Parathyroid adenoma (tissue), 2 donors: ENCODE data around the gene CNKSR3.

Source experiments
- H2AFZ ChIP-seq: fragments of 300-600 bp; sonication (generic); one replicate; pipeline ENCODE4 v1.7.0; 2017; ENCODE audit warnings: antibody characterized with exemption, mild to moderate bottlenecking
- H3K27ac ChIP-seq: fragments of 300-600 bp; sonication (generic); one replicate; pipeline ENCODE4 v1.7.0; 2017
- H3K27me3 ChIP-seq: fragments of 300-600 bp; sonication (generic); one replicate; pipeline ENCODE4 v1.7.0; 2017; ENCODE audit warnings: low read length; ENCODE audit not compliant: control insufficient read depth, insufficient read depth
- H3K36me3 ChIP-seq: fragments of 300-600 bp; sonication (generic); one replicate; pipeline ENCODE4 v1.7.0; 2017; ENCODE audit warnings: low read length; ENCODE audit not compliant: control insufficient read depth, insufficient read depth
- H3K4me1 ChIP-seq: fragments of 300-600 bp; sonication (generic); one replicate; pipeline ENCODE4 v1.7.0; 2017; ENCODE audit warnings: control low read depth
- H3K4me2 ChIP-seq: fragments of 300-600 bp; sonication (generic); one replicate; pipeline ENCODE4 v1.7.0; 2017; ENCODE audit warnings: low read length
- H3K4me3 ChIP-seq: fragments of 300-600 bp; sonication (generic); one replicate; pipeline ENCODE4 v1.7.0; 2017; ENCODE audit warnings: low read depth, low read length
- H3K79me2 ChIP-seq: fragments of 300-600 bp; sonication (generic); one replicate; pipeline ENCODE4 v1.7.0; 2017; ENCODE audit warnings: control low read depth
- H3K9ac ChIP-seq: fragments of 300-600 bp; sonication (generic); one replicate; pipeline ENCODE4 v1.7.0; 2017; ENCODE audit warnings: mild to moderate bottlenecking
- H3K9me3 ChIP-seq: fragments of 300-600 bp; sonication (generic); one replicate; pipeline ENCODE4 v1.7.0; 2017; ENCODE audit warnings: low read length; ENCODE audit not compliant: control insufficient read depth
- TF ChIP-seq, protein P1 (sequence below): fragments of 300-600 bp; sonication (generic); IDR thresholded peaks from one replicate; pipeline ENCODE4 v1.7.0; 2017; ENCODE audit warnings: antibody characterized with exemption, mild to moderate bottlenecking
- donor health status: primary hyperparathyroidism.

The CNKSR3 gene

DNA sequence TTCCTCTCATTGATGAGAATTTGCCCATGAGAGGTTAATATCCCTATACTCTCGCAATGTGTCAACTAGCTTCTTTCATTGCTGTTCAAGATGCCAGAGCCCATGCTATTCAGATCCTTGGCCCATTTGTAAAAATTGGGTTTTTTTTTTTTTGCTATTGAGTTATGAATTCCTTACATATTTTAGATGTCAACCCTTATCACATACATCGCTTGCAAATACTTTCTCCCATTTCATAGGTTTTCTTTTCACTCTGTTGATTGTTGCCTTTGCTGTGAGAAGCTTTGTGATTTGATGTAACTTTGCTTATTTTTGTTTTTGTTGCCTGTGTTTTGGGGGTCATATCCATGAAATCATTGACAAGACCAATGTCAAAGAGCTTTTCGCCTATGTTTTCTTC, 121.7 kb downstream of the CNKSR3 start:
- Histone ChIP-seq H3K79me2 (no peaks in the 10 kb centered on the region), H3K27ac (no peak overlapping the region), H3K36me3 (no peaks in the 10 kb centered on the region), H2AFZ (no peak overlapping the region), H3K9me3 (no peaks in the 10 kb centered on the region), H3K9ac (no peak overlapping the region), H3K4me3 (no peak overlapping the region), H3K27me3 (no peaks in the 10 kb centered on the region), H3K4me1 (no peaks in the 10 kb centered on the region), H3K4me2 (no peak overlapping the region)
- TF ChIP-seq, protein P1, sequence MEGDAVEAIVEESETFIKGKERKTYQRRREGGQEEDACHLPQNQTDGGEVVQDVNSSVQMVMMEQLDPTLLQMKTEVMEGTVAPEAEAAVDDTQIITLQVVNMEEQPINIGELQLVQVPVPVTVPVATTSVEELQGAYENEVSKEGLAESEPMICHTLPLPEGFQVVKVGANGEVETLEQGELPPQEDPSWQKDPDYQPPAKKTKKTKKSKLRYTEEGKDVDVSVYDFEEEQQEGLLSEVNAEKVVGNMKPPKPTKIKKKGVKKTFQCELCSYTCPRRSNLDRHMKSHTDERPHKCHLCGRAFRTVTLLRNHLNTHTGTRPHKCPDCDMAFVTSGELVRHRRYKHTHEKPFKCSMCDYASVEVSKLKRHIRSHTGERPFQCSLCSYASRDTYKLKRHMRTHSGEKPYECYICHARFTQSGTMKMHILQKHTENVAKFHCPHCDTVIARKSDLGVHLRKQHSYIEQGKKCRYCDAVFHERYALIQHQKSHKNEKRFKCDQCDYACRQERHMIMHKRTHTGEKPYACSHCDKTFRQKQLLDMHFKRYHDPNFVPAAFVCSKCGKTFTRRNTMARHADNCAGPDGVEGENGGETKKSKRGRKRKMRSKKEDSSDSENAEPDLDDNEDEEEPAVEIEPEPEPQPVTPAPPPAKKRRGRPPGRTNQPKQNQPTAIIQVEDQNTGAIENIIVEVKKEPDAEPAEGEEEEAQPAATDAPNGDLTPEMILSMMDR = no peak

- no peak overlapping the region for H3K9ac ChIP-seq
- H2AFZ ChIP-seq = no peak overlapping the region
- H3K9me3 ChIP-seq = no peaks in the 10 kb centered on the region
- TF ChIP-seq, protein P1 = no peak
- no peaks in the 10 kb centered on the region for H3K79me2 ChIP-seq
- H3K36me3 ChIP-seq = no peaks in the 10 kb centered on the region
- no peak overlapping the region for H3K4me3 ChIP-seq
- no peak overlapping the region for H3K4me2 ChIP-seq
- no peaks in the 10 kb centered on the region for H3K27me3 ChIP-seq
- H3K4me1 ChIP-seq = no peaks in the 10 kb centered on the region
- H3K27ac ChIP-seq = no peak overlapping the region
Observed at GRCh38 chr6:154386848-154387717, 123.4 kb downstream of the CNKSR3 start.

- TF ChIP-seq, protein P1 = no peak
- Histone ChIP-seq H3K36me3 (no peaks in the 10 kb centered on the region), H3K4me1 (no peaks in the 10 kb centered on the region), H3K4me3 (no peak overlapping the region), H3K27ac (no peak overlapping the region), H2AFZ (no peak overlapping the region), H3K9ac (no peak overlapping the region), H3K4me2 (no peak overlapping the region), H3K27me3 (no peaks in the 10 kb centered on the region), H3K79me2 (no peaks in the 10 kb centered on the region), H3K9me3 (no peaks in the 10 kb centered on the region)
Observed at GRCh38 chr6:154384191-154384590, 126.3 kb downstream of the CNKSR3 start.

DNA sequence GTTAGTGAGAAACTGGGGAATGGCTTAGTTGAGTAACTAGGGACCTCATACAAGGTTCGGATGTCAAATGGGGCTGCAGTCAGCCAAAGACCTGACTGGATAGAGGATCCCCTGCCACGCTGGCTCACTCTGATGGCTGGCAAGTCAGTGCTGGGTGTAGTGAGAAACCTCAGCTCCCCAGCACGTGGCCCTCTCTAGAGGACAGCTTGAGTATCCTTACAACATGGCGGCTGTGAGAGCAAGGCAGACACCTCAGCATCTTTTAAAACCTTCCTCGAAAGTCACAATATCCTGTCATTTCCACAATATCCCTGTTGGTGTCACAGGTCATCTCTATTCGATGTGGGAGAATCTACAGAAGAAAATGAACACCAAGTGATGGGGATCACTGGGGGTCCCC, 127.2 kb downstream of the CNKSR3 start:
- TF ChIP-seq, protein P1 = no peak
- H3K9me3 ChIP-seq = no peaks in the 10 kb centered on the region

DNA sequence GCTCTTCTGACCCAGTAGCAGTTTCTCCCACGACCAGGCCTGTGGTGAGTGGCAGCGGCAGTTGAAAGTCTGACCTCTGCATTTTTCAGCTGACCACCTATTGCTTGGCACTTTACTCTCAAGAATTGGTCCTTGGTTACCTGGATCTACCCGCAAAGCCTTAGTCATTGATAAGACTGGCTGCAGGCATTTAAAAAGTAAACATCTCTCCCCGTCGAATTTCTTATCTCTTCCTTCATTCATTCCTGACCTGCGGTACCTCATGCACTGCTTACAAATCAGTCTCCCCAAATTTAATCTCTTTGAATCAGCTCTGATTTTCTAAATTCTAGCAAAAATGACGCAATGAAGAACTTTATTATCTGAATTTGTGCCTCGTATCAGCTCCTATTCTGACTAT, 127.7 kb downstream of the CNKSR3 start:
- Histone ChIP-seq H3K79me2 (no peaks in the 10 kb centered on the region), H3K27me3 (no peaks in the 10 kb centered on the region), H3K4me2 (no peak overlapping the region), H2AFZ (no peak overlapping the region), H3K9ac (no peak overlapping the region), H3K9me3 (no peaks in the 10 kb centered on the region), H3K4me3 (no peak overlapping the region), H3K4me1 (no peaks in the 10 kb centered on the region), H3K27ac (no peak overlapping the region), H3K36me3 (no peaks in the 10 kb centered on the region)
- TF ChIP-seq, protein P1 = no peak

More for the DNA sequence above, 127.2 kb downstream of the CNKSR3 start:
- no peak overlapping the region for H2AFZ ChIP-seq
- H3K79me2 ChIP-seq = no peaks in the 10 kb centered on the region
- H3K27me3 ChIP-seq = no peaks in the 10 kb centered on the region
- H3K4me3 ChIP-seq = no peak overlapping the region
- H3K36me3 ChIP-seq = no peaks in the 10 kb centered on the region
- no peaks in the 10 kb centered on the region for H3K4me1 ChIP-seq
- no peak overlapping the region for H3K27ac ChIP-seq
- H3K4me2 ChIP-seq = no peak overlapping the region
- no peak overlapping the region for H3K9ac ChIP-seq
